ENCODE measurements around the gene CFLAR. TPM values are rescaled to one million over a fixed set of nuclear protein-coding genes. Genes with fewer than 3 reads are reported as not detected.

The CFLAR gene
- total RNA-seq, 1 donor from 2014 or later = 43.9 TPM

DNA sequence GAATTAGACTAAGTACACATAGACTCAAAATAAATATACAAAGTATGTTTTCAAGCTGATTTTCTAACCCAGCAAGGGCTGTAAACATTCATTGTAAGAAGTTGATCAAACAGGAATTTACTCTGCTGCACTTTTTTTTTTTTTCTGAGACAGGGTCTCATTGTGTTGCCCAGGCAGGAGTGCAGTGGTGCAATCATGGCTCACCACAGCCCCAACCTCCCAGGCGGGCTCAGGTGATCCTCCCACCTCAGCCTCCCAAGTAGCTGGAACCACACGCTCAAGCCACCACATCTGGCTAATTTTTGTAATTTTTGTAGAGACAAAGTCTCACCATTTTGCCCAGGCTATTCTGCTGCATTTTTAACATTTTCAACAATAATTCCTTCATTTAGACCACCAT is 8.3 kb upstream of the CFLAR start:
- Mint-ChIP-seq H3K4me3 (no peak overlapping the region), H3K36me3 (no peaks in the 10 kb centered on the region), H3K4me1 (no peaks in the 10 kb centered on the region), H3K9me3 (peaks cover 4% of the 10 kb centered on the region), H3K27ac (no peak overlapping the region), H3K27me3 (ENCODE audit: low read depth) (peaks cover 2% of the 10 kb centered on the region)
- no peak for TF ChIP-seq CTCF (IDR thresholded peaks at IDR 0.05; ENCODE audit: unreplicated experiment)
- DNase-seq (ENCODE audit: low spot score in 2 of 2, unreplicated experiment in 2 of 2) = no peak

- no peak for TF ChIP-seq CTCF (IDR thresholded peaks at IDR 0.05; ENCODE audit: unreplicated experiment)
Observed at GRCh38 chr2:201108341-201108740, 7.6 kb upstream of the CFLAR start.

GRCh38 chr2:201109186-201109585 is 6.8 kb upstream of the CFLAR start:
- TF ChIP-seq CTCF (IDR thresholded peaks at IDR 0.05; ENCODE audit: unreplicated experiment) = no peak
- DNase-seq (ENCODE audit: low spot score in 2 of 2, unreplicated experiment in 2 of 2) = no peak
- no peak overlapping the region for H3K4me3 Mint-ChIP-seq
- H3K36me3 Mint-ChIP-seq = no peaks in the 10 kb centered on the region
- H3K9me3 Mint-ChIP-seq = peaks cover 4% of the 10 kb centered on the region
- peaks cover 2% of the 10 kb centered on the region for H3K27me3 Mint-ChIP-seq (ENCODE audit: low read depth)
- H3K27ac Mint-ChIP-seq = no peak overlapping the region
- H3K4me1 Mint-ChIP-seq = no peaks in the 10 kb centered on the region

More at GRCh38 chr2:201108341-201108740, 7.6 kb upstream of the CFLAR start:
- H3K27ac Mint-ChIP-seq = no peak overlapping the region
- H3K4me3 Mint-ChIP-seq = no peak overlapping the region
- H3K9me3 Mint-ChIP-seq = peaks cover 4% of the 10 kb centered on the region
- peaks cover 2% of the 10 kb centered on the region for H3K27me3 Mint-ChIP-seq (ENCODE audit: low read depth)
- no peaks in the 10 kb centered on the region for H3K4me1 Mint-ChIP-seq
- DNase-seq (ENCODE audit: low spot score in 2 of 2, unreplicated experiment in 2 of 2) = no peak
- no peaks in the 10 kb centered on the region for H3K36me3 Mint-ChIP-seq

GRCh38 chr2:201110615-201111014 is 5.3 kb upstream of the CFLAR start:
- TF ChIP-seq CTCF (IDR thresholded peaks at IDR 0.05; ENCODE audit: unreplicated experiment) = no peak
- no peak overlapping the region for H3K4me3 Mint-ChIP-seq
- H3K27me3 Mint-ChIP-seq (ENCODE audit: low read depth) = peaks cover 2% of the 10 kb centered on the region
- DNase-seq (ENCODE audit: low spot score in 2 of 2, unreplicated experiment in 2 of 2) = no peak
- peaks cover 4% of the 10 kb centered on the region for H3K9me3 Mint-ChIP-seq
- no peaks in the 10 kb centered on the region for H3K36me3 Mint-ChIP-seq
- peaks cover 3% of the 10 kb centered on the region for H3K4me1 Mint-ChIP-seq
- H3K27ac Mint-ChIP-seq = no peak overlapping the region

- H3K36me3 Mint-ChIP-seq = no peaks in the 10 kb centered on the region
- no peak overlapping the region for H3K4me3 Mint-ChIP-seq
- DNase-seq (ENCODE audit: low spot score in 2 of 2, unreplicated experiment in 2 of 2) = no peak
- H3K4me1 Mint-ChIP-seq = peaks cover 3% of the 10 kb centered on the region
- no peak for TF ChIP-seq CTCF (IDR thresholded peaks at IDR 0.05; ENCODE audit: unreplicated experiment)
- no peak overlapping the region for H3K27ac Mint-ChIP-seq
- peaks cover 2% of the 10 kb centered on the region for H3K27me3 Mint-ChIP-seq (ENCODE audit: low read depth)
- H3K9me3 Mint-ChIP-seq = peaks cover 4% of the 10 kb centered on the region
Observed at GRCh38 chr2:201111096-201111495, 4.9 kb upstream of the CFLAR start.

- TF ChIP-seq CTCF (IDR thresholded peaks at IDR 0.05; ENCODE audit: unreplicated experiment) = no peak
- Mint-ChIP-seq H3K27me3 (ENCODE audit: low read depth) (no peaks in the 10 kb centered on the region), H3K4me1 (peaks cover 12% of the 10 kb centered on the region), H3K9me3 (no peaks in the 10 kb centered on the region), H3K27ac (no peak overlapping the region), H3K4me3 (peak overlapping the region; percentile 23), H3K36me3 (no peaks in the 10 kb centered on the region)
- DNase-seq (ENCODE audit: low spot score in 2 of 2, unreplicated experiment in 2 of 2) = no peak
Observed at GRCh38 chr2:201114350-201114749, 1.6 kb upstream of the CFLAR start.
